Right lobe of liver (tissue), 6 donors: ENCODE results near the gene GPR180. TPM values are rescaled to one million over a fixed set of nuclear protein-coding genes. Genes with fewer than 3 reads are reported as not detected.
A peak's percentile ranks its signal among the peaks of the same experiment; 100 is the strongest.

ENCODE experiments used
- ATAC-seq, 4 donors: fragments of 200-7000 bp; cut with Tn5 transposase; one replicate each; pipeline ENCODE4 v1.9.1; 2020; ENCODE audit warnings: mild to moderate bottlenecking in 4 of 4, moderate library complexity in 4 of 4
- DNase-seq, 3 donors: peaks; one replicate each; pipeline ENCODE4 v3.0.0-alpha.2; 2020
- H3K27ac ChIP-seq, 3 donors: fragments of 200-600 bp; one replicate each; pipeline ENCODE4 v1.8.0; 2022
- H3K27me3 ChIP-seq, 2 donors: fragments of 200-600 bp; one replicate each; pipeline ENCODE4 v1.8.0; 2022
- H3K36me3 ChIP-seq, 4 donors: fragments of 200-600 bp; sonication (generic) in 1 of 4; one replicate each; pipeline versions ENCODE4 v1.5.1 to v1.8.0; 2017 to 2022; ENCODE audit warnings: control low read depth in 1 of 4
- H3K4me1 ChIP-seq, 4 donors: fragments of 200-600 bp; sonication (generic) in 1 of 4; one replicate each; pipeline versions ENCODE4 v1.5.1 to v1.8.0; 2017 to 2022; ENCODE audit warnings: control low read depth in 1 of 4
- H3K4me3 ChIP-seq, 3 donors: fragments of 200-600 bp; one replicate each; pipeline ENCODE4 v1.8.0; 2022
- H3K9me3 ChIP-seq, 4 donors: fragments of 200-600 bp; sonication (generic) in 1 of 4; one replicate each; pipeline versions ENCODE4 v1.5.1 to v1.8.0; 2017 to 2022; ENCODE audit warnings: control low read depth in 1 of 4
- CTCF ChIP-seq, 4 donors: fragments of 200-600 bp in 3 of 4; fragments of 450-650 bp in 1 of 4; IDR thresholded peaks; one replicate each; pipeline versions ENCODE4 v1.5.1 to v1.8.0; 2016 to 2022; ENCODE audit warnings: antibody characterized with exemption in 4 of 4, mild to moderate bottlenecking in 2 of 4
- POLR2A ChIP-seq: fragments of 450-650 bp; IDR thresholded peaks from one replicate; pipeline ENCODE4 v1.6.1; 2017; ENCODE audit warnings: antibody characterized with exemption, mild to moderate bottlenecking
- WGBS: methylation state at CpG from one replicate; pipeline ENCODE4 v1.1.6; 2018; ENCODE audit warnings: low coverage, low lambda C conversion rate; ENCODE audit not compliant: insufficient coverage; ENCODE audit errors: missing lambda C conversion rate; 5-methylcytosine and 5-hydroxymethylcytosine counted together
- intact Hi-C, 2 donors: fragments of 100-400 bp; cut with DNase I; formaldehyde crosslinking; loops; one replicate each; pipeline versions ENCODE4 v1.11.2 to v1.14.1; 2022
- total RNA-seq, 6 experiments: library from RNA; depleted of rRNA in 2 of 6; stranded (reverse); fragments of >200 nt in 2 of 6; fragmentation: NEBNext Ultra II Directional in 3 of 6; extraction: Animal tissue kit (Norgen Biotek cat#: 25700) in 3 of 6; gene quantifications; one replicate each; pipeline versions ENCODE4 v1.1.0 to v1.2.4, GENCODE V29; 2016 to 2023
- donor health status: DM: no; HTN: yes; CAD: no.
- donor health status: DM: no; HTN: no; CAD: no.
- donor health status: DM: no; HTN: no; CAD: no.
- donor health status: DM: no; HTN: yes; CAD: no.
- donor health status: DM: no; HTN: yes; CAD: no.

GPR180 gene
- total RNA-seq, 6 experiments from 2014 or later = 4.1 to 7.9 (median 5.0) TPM

- Histone ChIP-seq H3K4me3 (no peak overlapping the region), H3K27ac (peak overlapping the region in 2 of 3 donors; percentile 2 to 57), H3K4me1 (peaks cover 0 to 3% (median 0%) of the 10 kb centered on the region in 4 donors), H3K36me3 (no peaks in the 10 kb centered on the region), H3K9me3 (no peaks in the 10 kb centered on the region), H3K27me3 (no peaks in the 10 kb centered on the region)
- WGBS = 32% methylated on average over 4 of the region's 4 CpGs
- DNase-seq = no peak
- peak in 3 of 4 donors; percentile 15 to 52 (median 32) for ATAC-seq
- intact Hi-C loops = loop anchor here in 1 of 2 donors (10.0 kb wide), 1 partner anchor 177 kb away; no protein-coding TSS in a partner anchor
- TF ChIP-seq CTCF (IDR thresholded peaks at IDR 0.05) = no peak
- TF ChIP-seq POLR2A = no peak
Observed at GRCh38 chr13:94612050-94612449, 10.4 kb downstream of the GPR180 start.

- no peak for TF ChIP-seq CTCF (IDR thresholded peaks at IDR 0.05)
- TF ChIP-seq POLR2A = no peak
- Histone ChIP-seq H3K27me3 (no peaks in the 10 kb centered on the region), H3K27ac (no peak overlapping the region), H3K4me1 (peaks cover 0 to 3% (median 0%) of the 10 kb centered on the region in 4 donors), H3K36me3 (no peaks in the 10 kb centered on the region), H3K9me3 (no peaks in the 10 kb centered on the region), H3K4me3 (no peak overlapping the region)
- intact Hi-C loops = loop anchor here in 1 of 2 donors (10.0 kb wide), 1 partner anchor 178 kb away; no protein-coding TSS in a partner anchor
- peak in 1 of 4 donors; percentile 3 for ATAC-seq
- DNase-seq = no peak
Observed at GRCh38 chr13:94613051-94613450, 11.4 kb downstream of the GPR180 start.

GRCh38 chr13:94617389-94618000 lies 15.8 kb downstream of the GPR180 start:
- no peak overlapping the region for H3K4me3 ChIP-seq
- no peak overlapping the region for H3K27ac ChIP-seq
- no peaks in the 10 kb centered on the region for H3K9me3 ChIP-seq
- 48% methylated on average over 4 of the region's 4 CpGs for WGBS
- no peaks in the 10 kb centered on the region for H3K27me3 ChIP-seq
- DNase-seq = no peak
- no peaks in the 10 kb centered on the region for H3K4me1 ChIP-seq
- TF ChIP-seq POLR2A (no peak), CTCF (IDR thresholded peaks at IDR 0.05) (peak; percentile 66 to 78 (median 72))
- intact Hi-C loops = loop anchor here (5.0 to 10.0 kb wide), 2 partner anchors 180 to 183 kb away; no protein-coding TSS in a partner anchor
- ATAC-seq = peak; percentile 77 to 87 (median 86)
- peaks cover 0 to 5% (median 0%) of the 10 kb centered on the region in 4 donors for H3K36me3 ChIP-seq

GRCh38 chr13:94620286-94620896 lies 18.7 kb downstream of the GPR180 start:
- peaks cover 0 to 12% (median 6%) of the 10 kb centered on the region in 4 donors for H3K36me3 ChIP-seq

More at GRCh38 chr13:94620286-94620896, 18.7 kb downstream of the GPR180 start:
- Histone ChIP-seq H3K27ac (no peak overlapping the region), H3K4me3 (no peak overlapping the region), H3K9me3 (no peaks in the 10 kb centered on the region), H3K27me3 (no peaks in the 10 kb centered on the region), H3K4me1 (no peaks in the 10 kb centered on the region)
- 64% methylated on average over 2 of the region's 2 CpGs for WGBS
- intact Hi-C loops = no loop called here
- peak; percentile 63 to 76 (median 64) for ATAC-seq
- no peak for TF ChIP-seq POLR2A
- peak; percentile 50 to 72 (median 64) for TF ChIP-seq CTCF (IDR thresholded peaks at IDR 0.05)
- no peak for DNase-seq
